Gastrocnemius medialis (tissue), 4 donors: Measurements from ENCODE around the gene ZNF521.

ENCODE experiments used
- POLR2A ChIP-seq, 2 donors: fragments of 450-650 bp; IDR thresholded peaks; one replicate each; pipeline ENCODE4 v1.6.1; 2017; ENCODE audit warnings: antibody characterized with exemption in 2 of 2, mild to moderate bottlenecking in 2 of 2, moderate library complexity in 2 of 2
- TF ChIP-seq, protein P1 (sequence below), 5 experiments: fragments of 450-650 bp in 3 of 5; fragments of 200-600 bp in 2 of 5; sonication (generic) in 2 of 5; IDR thresholded peaks in 4 of 5; conservative IDR thresholded peaks in 1 of 5; 1 replicate in 4 of 5; 2 replicates in 1 of 5; pipeline ENCODE4 v1.5.1; 2016 to 2019; ENCODE audit warnings: antibody characterized with exemption in 5 of 5, mild to moderate bottlenecking in 3 of 5, moderate library complexity in 3 of 5

DNA sequence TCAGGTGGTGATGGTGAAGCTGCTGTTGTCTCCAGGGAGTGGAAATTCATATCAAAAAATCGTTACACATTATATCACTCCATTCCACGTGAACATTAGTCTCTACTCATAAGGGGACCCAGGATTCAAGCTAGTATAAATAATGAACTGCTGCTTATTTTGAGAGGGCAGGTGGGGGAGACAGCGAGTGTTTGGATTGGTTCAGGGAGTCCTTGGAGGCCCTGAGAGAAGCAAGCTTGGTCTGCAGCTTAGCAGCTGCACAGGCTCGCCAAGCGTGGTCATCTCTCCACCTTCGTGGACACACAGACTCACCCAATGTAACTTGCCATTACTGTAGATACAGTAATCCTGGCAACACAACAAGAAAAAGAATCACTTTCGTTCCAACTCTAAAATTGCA, 177.6 kb downstream of the ZNF521 start:
- TF ChIP-seq, protein P1, sequence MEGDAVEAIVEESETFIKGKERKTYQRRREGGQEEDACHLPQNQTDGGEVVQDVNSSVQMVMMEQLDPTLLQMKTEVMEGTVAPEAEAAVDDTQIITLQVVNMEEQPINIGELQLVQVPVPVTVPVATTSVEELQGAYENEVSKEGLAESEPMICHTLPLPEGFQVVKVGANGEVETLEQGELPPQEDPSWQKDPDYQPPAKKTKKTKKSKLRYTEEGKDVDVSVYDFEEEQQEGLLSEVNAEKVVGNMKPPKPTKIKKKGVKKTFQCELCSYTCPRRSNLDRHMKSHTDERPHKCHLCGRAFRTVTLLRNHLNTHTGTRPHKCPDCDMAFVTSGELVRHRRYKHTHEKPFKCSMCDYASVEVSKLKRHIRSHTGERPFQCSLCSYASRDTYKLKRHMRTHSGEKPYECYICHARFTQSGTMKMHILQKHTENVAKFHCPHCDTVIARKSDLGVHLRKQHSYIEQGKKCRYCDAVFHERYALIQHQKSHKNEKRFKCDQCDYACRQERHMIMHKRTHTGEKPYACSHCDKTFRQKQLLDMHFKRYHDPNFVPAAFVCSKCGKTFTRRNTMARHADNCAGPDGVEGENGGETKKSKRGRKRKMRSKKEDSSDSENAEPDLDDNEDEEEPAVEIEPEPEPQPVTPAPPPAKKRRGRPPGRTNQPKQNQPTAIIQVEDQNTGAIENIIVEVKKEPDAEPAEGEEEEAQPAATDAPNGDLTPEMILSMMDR (IDR thresholded peaks at IDR 0.05 in 4 of 5, conservative IDR thresholded peaks at IDR 0.05 in 1 of 5), result no peak
- TF ChIP-seq POLR2A (IDR thresholded peaks at IDR 0.05), result no peak
